ENCODE data around the gene CTSE. TPM values are rescaled to one million over a fixed set of nuclear protein-coding genes. Genes with fewer than 3 reads are reported as not detected.

Gene CTSE
- total RNA-seq, 1 experiment from 2014 or later: not detected

GRCh38 chr1:206005234-206005633 is 18.5 kb downstream of the CTSE start:
- Histone ChIP-seq H3K27ac (ENCODE audit: low read length) (no peak overlapping the region), H3K36me3 (ENCODE audit: control insufficient read depth, insufficient read depth, low read length) (no peaks in the 10 kb centered on the region), H3K9me3 (ENCODE audit: control insufficient read depth, insufficient read depth, low read depth, low read length) (no peaks in the 10 kb centered on the region), H3K4me3 (ENCODE audit: low read depth in 2 of 2, low read length in 2 of 2) (no peak overlapping the region), H3K4me1 (ENCODE audit: control insufficient read depth, insufficient read depth, low read length) (0 out of 2 replicates have a peak, but pooled peaks cover 6% of the 10 kb centered on the region), H3K27me3 (ENCODE audit: control insufficient read depth, insufficient read depth, low read length) (no peaks in the 10 kb centered on the region)
- DNase-seq (ENCODE audit: low read depth, low spot score) (no peak), ATAC-seq (no peak)
- CTCF ChIA-PET: interaction anchor here (0.7 kb wide), 1 partner anchor 19 kb away, joined by 3 read pairs; no protein-coding TSS in a partner anchor
- no TSS peak for BruUV-seq (replicated peaks)
- in situ Hi-C loops (cut with HindIII; ENCODE audit: low pct_unique_long_range_greater_than_20kb, low sequenced_read_pairs): no loop called here
- intact Hi-C loops (cut with micrococcal nuclease; ENCODE audit: unreplicated experiment): no loop called here
- POLR2A ChIA-PET: no interaction called here
- TF ChIP-seq POLR2AphosphoS5 (IDR thresholded peaks at IDR 0.05; ENCODE audit: low read depth, low read length): no peak
- no peak for TF ChIP-seq SIN3A (IDR thresholded peaks at IDR 0.05; ENCODE audit: borderline replicate concordance, insufficient read depth, low read depth, low read length)
- no peak for TF ChIP-seq TCF7L2 (IDR thresholded peaks at IDR 0.05; ENCODE audit: low read depth, low read length)
- TF ChIP-seq CTCF (IDR thresholded peaks at IDR 0.05): no peak

GRCh38 chr1:206004826-206005225 is 18.9 kb downstream of the CTSE start:
- ChIA-PET POLR2A (no interaction called here), CTCF (no interaction called here)
- H3K9me3 ChIP-seq (ENCODE audit: control insufficient read depth, insufficient read depth, low read depth, low read length): no peaks in the 10 kb centered on the region
- DNase-seq (ENCODE audit: low read depth, low spot score) (no peak), ATAC-seq (no peak)
- no peaks in the 10 kb centered on the region for H3K27me3 ChIP-seq (ENCODE audit: control insufficient read depth, insufficient read depth, low read length)
- intact Hi-C loops (cut with micrococcal nuclease; ENCODE audit: unreplicated experiment) (no loop called here), in situ Hi-C loops (cut with HindIII; ENCODE audit: low pct_unique_long_range_greater_than_20kb, low sequenced_read_pairs) (no loop called here)
- no peaks in the 10 kb centered on the region for H3K36me3 ChIP-seq (ENCODE audit: control insufficient read depth, insufficient read depth, low read length)
- no peak overlapping the region for H3K4me3 ChIP-seq (ENCODE audit: low read depth in 2 of 2, low read length in 2 of 2)
- 0 out of 2 replicates have a peak, but pooled peaks cover 6% of the 10 kb centered on the region for H3K4me1 ChIP-seq (ENCODE audit: control insufficient read depth, insufficient read depth, low read length)
- no TSS peak for BruUV-seq (replicated peaks)
- TF ChIP-seq TCF7L2 (IDR thresholded peaks at IDR 0.05; ENCODE audit: low read depth, low read length) (no peak), CTCF (IDR thresholded peaks at IDR 0.05) (no peak), SIN3A (IDR thresholded peaks at IDR 0.05; ENCODE audit: borderline replicate concordance, insufficient read depth, low read depth, low read length) (no peak), POLR2AphosphoS5 (IDR thresholded peaks at IDR 0.05; ENCODE audit: low read depth, low read length) (no peak), REST (IDR thresholded peaks at IDR 0.05; ENCODE audit: insufficient read depth in 1 of 2, low read depth in 2 of 2, low read length in 1 of 2) (no peak)
- no peak overlapping the region for H3K27ac ChIP-seq (ENCODE audit: low read length)

Measured in Panc1 (cell line).